Renal cortical epithelial cell (primary cell): Measurements from ENCODE around the gene CAGE1. TPM values are rescaled to one million over a fixed set of nuclear protein-coding genes. Genes with fewer than 3 reads are reported as not detected.
"Not testable (repeated sequence)": the region's sequence is repeated elsewhere in the genome, so short reads cannot be mapped to it uniquely, and the experiment has no call there.

ENCODE experiments used
- DNase-seq: peaks from one replicate; pipeline ENCODE4 v3.0.0-alpha.2; 2011; ENCODE audit warnings: low read depth
- total RNA-seq: library from RNA; depleted of rRNA; stranded (reverse); fragments of >200 nt; gene quantifications from 2 replicates; pipeline ENCODE4 v1.2.3, GENCODE V29; 2014

CAGE1 gene
- total RNA-seq, 1 donor from 2014 or later = not detected

DNA sequence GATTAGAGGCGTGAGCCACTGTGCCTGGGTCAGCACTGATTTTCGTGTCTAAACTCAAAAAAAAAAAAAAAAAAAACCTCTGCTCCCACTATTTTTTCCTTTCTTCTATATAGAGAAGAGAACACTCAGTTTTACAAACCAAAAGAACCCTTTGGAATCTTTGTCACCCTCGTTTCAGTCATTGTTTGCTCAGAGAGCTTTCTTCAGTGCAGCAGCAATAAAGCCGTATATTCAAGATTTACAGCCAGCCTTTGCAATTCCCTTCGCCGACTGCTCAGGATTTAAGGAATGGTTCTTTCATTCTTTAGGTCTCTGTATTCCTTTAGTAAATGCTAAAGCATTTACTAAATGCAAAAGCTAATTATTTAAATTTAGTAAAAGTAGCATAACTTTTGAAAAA is 20.2 kb upstream of the CAGE1 start:
- DNase-seq = no peak

DNA sequence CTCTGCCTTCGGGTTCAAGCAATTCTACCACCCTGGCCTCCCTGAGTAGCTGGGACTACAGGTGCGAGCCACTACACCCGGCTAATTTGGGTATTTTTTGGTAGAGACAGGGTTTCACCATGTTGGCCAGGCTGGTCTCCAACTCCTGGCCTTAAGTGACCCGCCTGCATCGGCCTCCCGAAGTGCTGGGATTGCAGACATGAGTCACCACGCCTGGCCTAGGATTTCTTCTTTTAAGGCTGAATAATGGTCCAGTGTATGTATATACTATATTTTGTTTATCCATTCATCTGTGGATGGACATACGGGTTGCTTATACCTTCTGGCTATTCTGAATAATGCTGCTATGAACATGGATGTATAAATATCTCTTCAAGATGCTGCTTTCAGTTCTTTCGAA is 17.2 kb upstream of the CAGE1 start:
- DNase-seq = no peak

DNA sequence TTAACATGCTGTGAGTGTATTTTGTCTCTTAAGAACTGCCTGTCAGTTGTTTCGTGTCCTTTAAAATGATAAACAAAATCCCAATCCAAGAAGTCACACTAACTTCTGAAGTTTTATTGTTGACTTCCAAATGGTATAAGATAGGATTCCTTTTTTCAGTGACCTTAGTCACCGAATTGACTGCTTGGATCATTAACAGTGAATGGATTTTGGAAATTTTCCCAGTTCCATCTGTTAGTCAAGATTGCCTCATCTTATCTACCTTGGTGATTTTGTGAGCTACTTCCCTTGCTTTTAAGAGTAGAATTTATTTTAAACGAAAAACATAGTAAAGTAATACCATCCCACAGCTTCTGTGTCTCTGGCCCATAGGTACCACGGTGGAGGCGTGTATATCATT is 15.0 kb upstream of the CAGE1 start:
- no peak for DNase-seq

DNA sequence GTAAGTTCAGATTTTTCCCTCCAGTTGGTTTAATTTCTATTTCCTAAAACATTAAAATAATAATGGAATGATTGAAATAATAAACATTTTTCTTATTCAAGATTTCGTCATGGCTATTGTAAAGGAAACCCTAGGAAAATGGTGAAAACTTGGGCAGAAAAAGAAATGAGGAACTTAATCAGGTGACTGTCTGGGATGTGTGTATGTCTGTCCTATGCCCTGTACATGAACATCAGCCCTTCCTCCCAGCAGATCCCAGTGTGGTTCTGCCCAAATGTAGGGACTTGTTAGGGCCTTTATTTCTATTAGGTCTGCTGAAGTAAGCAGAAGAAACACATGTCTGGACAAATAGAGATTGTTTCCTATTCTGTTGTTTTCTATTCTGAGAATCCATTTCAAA is 13.2 kb upstream of the CAGE1 start:
- no peak for DNase-seq

DNA sequence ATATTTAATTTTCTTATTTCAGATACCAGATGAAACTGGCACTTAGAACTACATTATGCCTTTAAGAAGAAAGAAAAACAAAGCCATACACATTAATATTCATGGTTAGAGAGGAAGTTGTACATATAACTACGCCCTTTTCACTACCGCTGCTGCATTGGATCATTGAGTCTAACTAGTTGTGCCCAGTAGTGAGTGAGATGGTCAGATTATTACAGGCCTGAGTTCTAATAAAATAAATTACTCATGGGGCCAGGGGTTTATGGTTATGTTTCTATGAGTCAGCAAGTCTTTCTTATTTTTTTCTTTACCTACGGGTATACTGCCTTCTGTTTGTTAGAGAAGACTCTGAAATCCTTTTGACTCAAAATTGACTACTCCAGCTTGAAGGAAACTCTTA is 11.5 kb upstream of the CAGE1 start:
- DNase-seq = peak; percentile 82

DNA sequence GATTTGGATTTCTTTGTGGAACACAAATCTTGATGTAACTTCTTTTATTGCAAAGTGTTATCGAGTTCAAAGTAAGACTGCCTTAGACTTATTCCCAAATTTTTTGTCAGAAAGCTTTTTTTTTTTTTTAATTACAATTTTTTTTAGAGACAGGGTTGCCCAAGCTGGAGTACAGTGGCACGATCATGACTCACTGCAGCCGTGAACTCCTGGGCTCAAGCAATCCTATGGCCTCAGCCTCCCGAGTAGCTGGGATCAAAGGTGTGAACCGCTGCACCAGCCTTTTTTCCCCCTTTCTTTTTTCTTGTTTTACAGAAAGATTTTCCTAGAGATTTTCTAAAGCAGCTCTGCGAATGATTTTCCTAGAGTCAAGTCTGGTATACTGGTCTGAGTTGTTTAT is 2.9 kb upstream of the CAGE1 start:
- no peak for DNase-seq

DNA sequence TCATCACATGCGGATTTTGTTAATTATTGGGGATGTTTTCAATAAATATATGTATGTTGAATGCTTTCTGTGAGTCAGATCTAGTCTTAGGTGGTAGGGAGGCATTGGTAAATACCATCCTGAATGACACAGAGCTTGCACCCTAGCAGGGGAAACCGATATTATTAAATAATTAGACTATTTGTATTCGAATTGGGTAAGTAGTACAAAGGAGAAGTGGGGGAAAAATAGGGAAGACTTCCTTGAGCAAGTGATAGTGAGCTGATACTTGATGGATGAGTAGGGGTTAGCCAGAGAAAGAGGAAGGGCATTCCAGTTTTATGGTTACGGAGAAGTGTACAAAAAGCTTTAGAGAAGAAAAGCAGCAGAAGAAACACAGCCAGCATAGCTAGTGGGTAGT is 1.6 kb upstream of the CAGE1 start:
- DNase-seq = no peak

DNA sequence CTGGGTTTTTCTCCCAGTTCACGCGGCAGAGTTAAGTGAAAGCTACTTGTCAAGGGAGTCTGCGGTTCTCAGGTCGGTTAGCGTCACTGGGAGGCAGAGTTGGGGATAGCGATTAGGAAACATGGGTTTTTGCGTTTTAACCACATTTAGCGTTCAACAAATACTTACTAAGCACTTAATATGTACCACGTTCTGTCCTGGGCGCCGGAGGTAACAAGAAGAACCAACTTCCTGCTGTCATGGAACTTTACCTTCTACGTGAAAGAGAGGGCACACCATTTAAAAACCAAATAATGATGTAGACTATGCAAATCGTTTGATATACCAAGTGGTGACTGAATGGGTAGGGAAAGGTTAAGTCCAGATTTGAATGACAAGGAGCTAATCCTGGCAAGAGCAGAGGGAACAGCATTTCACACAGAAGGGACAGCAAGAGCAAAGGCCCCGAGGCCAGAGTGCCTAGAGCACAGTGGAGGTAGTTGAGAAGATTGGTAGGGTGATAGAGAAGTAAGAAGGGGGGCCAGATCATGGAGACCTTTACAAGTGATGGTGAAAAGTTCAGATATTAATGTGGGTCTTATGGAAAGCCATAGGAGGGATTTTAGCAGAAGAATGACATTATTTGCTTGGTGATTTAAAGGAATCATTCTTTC is 810 bp upstream of the CAGE1 start:
- no peak for DNase-seq

DNA sequence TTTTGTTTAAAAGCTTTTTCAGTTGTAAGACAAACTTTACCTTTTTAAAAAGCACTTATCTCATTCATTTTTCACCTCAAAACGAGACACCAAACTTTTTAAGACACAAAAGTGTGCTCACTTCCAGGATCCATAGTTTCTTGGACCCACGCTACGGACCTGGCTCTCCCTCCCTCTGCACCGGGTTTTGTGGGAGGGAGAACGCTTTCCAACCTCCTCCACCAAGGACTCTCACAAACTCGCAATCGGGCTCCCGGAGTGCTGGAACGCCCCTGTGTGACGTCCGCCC is 436 bp downstream of the CAGE1 start:
- peak; percentile 68 for DNase-seq

DNA sequence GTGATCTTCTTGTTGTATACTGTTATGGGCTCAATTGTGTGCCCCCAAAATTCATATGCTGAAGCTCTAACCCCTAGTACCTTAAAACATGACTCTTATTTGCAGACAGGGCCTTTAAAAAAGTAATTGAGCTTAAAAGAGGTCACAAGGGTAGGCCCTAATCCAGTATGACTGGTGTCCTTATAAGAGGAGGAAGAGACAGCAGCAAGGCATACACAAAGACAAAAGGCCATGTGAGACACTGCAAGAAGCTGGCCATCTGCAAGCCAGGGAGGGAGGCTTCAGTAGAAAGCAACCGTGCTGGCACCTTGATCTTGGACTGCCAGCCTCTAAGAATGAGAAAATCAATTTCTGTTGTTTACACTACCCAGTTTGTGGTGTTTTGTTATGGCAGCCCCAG is 8.4 kb downstream of the CAGE1 start:
- no peak for DNase-seq

DNA sequence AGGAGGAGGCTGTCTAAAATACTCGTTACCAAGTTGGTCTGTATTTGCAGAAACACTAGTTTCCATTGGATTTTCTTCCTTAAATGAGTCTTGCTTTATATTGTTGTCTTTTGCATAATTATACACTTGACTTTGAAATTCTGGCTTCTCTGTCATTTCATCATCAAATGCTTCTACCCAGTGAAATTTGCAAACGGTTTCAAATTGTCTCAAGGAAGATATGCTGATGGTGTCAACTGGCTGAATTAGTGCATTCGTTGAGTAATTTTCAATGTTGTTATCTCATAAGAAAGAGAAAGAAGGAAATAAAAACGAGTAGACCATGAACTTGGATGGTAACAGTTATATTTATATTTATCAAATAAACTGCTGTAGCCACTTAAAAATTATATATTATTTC is 10.8 kb downstream of the CAGE1 start:
- DNase-seq = no peak

DNA sequence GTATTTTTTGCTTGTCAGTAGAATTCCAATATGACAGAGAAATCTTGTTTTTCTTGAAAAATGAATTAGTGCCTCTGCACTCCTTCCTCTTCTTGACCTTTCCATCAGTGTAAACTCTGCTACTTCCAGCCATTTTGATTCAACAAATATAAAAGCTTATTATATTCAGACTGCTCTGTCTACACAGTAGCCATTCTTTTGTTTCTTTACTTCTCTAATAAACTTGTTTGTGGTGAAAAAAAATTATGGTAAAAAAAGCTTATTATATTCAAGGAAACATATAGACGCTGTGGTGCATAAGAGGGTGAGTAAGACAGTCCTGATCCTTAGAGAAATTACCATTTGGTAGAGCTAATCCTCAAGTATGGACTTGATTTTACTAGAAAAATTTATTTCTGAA is 11.6 kb downstream of the CAGE1 start:
- no peak for DNase-seq

DNA sequence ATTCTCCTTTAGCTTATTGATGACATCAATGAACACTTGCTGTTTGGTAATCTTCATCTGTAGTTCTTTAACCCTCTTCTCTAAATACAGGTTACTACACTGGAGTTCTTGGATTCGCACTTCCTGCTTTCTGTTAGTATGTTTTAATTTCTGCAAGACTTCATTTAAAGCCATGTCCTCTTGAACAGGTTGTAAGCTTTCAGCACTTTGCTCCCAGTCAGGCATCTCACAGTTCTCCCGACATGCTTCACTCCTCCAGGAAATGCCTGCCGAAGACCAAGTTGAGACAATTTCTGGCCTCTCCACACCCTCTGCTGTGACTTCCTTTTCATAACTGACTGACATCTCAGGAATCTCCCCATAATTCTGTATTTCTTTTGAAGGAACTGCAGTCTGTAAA is 15.8 kb downstream of the CAGE1 start:
- DNase-seq = no peak

DNA sequence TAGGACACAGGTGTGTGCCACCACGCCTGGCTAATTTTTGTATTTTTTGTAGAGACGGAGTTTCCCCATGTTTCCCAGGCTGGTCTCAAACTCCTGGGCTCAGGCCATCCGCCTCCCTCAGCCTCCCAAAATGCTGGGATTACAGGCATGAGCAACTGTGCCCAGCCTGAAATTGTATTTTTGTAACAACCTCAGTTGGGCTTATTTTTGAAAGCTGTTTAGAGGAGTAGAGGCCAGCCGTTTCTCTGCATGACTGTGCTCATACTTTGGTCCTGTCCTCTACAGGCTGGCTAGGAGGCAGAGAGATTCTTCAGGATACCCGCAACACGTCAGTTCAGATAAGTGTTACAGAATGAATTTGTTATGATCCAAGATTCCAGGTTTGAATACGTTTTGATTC is 22.1 kb downstream of the CAGE1 start:
- no peak for DNase-seq

DNA sequence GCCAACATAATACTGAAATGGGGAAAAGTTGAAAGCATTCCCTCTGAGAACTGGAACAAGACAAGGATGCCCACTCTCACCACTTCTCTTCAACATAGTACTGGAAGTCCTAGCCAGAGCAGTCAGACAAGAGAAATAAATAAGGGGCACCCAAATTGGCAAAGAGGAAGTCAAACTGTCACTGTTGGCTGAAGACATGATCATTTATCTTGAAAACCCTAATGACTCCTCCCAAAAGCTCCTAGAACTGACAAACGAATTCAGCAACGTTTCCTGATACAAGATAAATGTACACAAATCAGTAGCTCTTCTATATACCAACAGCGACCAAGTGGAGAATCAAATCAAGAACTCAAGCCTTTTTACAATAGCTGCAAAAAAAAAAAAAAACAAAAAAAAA is 37.6 kb downstream of the CAGE1 start:
- DNase-seq = not testable (repeated sequence)

DNA sequence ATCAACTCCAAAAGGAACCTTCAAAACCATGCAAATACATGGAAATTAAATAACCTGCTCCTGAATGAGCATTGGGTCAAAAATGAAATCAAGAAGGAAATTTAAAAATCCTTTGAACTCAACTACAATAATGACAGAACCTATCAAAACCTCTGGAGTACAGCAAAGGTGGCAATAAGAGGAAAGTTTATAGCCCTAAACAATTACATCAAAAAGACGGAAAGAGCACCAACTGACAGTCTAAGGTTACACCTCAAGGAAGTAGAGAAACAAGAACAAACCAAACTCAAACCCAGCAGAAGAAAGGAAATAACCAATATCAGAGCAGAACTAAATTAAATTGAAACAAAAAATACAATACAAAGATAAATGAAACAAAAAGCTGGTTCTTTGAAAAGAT is 39.0 kb downstream of the CAGE1 start:
- DNase-seq = not testable (repeated sequence)

DNA sequence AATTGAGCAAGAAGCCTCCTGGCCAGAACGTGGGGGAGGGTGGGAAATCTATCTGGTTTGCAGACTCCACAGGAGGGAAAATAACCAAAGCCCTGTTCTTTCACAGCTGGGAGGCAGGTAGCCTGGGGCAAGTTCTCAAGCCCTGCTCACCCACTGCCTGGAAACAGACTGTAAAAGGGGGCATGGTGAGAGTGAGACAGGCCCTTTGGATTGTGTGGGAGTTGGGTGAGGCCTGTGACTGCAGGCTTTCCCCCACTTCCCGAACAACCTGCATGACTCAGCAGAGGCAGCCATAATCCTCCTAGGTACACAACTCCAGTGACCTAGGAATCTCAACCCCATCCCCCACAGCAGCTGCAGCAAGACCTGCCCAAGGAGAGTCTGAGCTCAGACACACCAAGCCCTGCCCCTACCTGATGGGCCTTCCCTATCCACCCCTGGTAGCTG is 42.0 kb downstream of the CAGE1 start:
- peak; percentile 90 for DNase-seq

DNA sequence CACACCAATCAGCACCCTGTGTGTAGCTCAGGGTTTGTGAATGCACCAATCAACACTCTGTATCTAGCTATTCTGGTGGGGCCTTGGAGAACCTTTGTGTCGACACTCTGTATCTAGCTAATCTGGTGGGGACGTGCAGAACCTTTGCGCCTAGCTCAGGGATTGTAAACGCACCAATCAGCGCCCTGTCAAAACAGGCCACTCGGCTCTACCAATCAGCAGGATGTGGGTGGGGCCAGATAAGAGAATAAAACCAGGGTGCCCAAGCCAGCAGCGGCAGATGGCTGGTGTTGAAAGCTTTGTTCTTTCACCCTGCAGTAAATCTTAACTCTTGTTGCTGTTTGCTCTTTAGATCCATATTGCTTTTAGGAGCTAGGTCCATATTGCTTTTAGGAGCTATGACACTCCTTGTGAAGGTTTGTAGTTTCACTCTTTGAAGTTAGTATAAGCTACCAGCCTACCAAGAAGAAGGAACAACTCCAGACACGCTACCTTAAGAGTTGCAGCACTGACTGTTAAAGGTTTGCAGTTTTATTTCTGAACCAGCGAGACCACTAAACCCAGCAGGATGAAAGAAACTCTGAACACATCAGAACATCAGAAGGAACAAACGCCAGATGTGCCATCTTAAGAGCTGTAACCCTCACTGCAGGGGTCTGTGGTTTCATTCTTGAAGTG is 44.6 kb downstream of the CAGE1 start:
- DNase-seq = not testable (repeated sequence)

DNA sequence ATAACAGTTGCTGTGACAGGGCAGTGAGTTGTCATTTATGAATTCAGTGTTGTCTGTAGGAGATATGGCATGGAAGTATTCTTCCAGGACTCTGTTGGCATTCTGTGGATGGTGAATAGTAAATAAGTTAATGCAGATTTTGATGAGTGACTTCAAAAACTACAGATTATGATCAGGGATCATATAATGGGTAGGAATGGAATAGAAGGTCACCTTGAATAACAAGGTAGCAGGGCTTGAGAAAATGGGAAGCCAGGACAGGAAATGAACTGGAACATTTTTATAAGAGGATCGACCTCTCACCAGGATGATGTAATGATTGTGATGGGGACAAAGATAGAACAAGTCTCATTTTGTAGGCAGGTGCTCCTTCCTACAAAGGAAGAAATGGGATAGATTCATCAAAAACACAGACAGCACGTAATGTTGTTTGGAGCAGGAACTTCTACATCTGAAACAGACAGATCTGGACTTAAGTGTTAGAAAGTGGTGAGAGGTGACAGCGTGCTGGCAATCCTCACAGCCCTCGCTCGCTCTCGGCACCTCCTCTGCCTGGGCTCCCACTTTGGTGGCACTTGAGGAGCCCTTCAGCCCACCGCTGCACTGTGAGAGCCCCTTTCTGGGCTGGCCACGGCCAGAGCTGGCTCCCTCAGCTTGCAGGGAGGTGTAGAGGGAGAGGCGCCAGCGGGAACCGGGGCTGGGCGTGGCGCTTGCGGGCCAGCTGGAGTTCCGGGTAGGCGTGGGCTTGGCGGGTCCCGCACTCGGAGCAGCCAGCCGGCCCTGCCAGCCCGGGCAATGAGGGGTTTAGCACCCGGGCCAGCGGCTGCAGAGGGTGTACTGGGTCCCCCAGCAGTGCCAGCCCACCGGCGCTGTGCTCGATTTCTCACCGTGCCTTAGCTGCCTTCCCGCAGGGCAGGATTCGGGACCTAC is 45.7 kb downstream of the CAGE1 start:
- DNase-seq = no peak

DNA sequence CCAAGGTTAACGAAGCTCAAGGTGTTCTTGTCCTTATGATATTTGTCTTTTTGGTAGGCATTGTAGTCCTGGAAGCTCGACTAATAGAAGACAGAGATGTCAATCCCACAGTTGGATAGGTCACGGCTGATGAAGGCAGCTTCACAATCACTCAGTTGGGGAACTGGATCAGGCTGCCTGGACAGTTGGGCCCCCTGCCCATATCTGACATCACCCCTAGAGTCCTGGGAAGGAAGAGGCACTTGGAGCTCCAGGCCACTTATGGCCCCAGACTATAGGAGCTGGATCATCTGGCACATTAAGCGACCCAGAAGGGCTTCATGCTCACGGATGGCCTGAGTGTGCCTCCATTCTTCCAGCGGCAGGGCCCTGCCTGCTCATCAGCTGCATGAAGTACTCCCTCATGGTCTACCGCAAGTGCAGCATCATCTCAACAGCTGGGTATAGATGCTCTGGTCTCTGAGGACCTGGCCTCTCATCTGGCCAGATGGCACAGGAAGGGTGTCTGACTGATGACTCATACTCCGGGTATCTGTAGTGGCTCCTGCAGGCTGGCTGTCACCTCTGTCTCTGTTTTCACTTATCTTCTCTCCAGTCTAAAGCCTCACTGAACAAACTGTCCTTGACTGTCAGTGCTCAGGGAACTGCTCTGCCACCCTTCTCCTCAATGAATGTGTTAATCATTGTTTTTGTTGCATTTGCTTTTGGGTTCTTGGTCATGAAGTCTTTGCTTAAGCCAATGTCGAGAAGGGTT is 47.4 kb downstream of the CAGE1 start:
- DNase-seq = peak; percentile 2

DNA sequence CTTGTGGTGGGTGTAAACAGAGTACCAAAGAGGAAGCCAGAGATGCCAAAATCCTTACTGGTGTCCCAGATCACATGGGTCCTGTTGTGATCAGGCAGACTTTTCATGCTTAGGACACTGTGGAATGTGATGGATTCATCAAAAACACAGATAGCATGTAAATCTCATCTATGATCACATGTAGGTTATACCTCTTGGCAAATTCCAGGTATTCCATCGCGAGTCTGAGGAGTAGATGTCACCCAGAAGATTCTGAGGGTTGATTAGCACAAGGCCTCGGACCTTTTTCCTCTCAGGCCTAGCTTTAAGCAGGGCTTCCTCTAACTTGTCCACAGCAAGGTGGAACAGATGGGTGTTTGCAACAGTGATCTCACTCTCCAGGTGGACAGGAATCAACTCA is 48.3 kb downstream of the CAGE1 start:
- no peak for DNase-seq
